Kidney epithelial cell (primary cell): ENCODE measurements around the gene MIPOL1. TPM values are rescaled to one million over a fixed set of nuclear protein-coding genes. Genes with fewer than 3 reads are reported as not detected.

Experiments
- total RNA-seq: library from RNA; depleted of rRNA; stranded (reverse); fragments of >200 nt; gene quantifications from 2 replicates; pipeline ENCODE4 v1.2.3, GENCODE V29; 2015

The MIPOL1 gene
- total RNA-seq, 1 donor from 2014 or later: 7.1 TPM

Other genes starting within 250 kb of the MIPOL1 start
- 2.1 and 51.1 TPM in 2 replicates for gene SLC25A21, start 25.3 kb upstream of the MIPOL1 start, total RNA-seq